HG03521 (cell line): ENCODE results near the gene CGREF1.
A peak's percentile ranks its signal among the peaks of the same experiment; 100 is the strongest.

Experiments used
- ATAC-seq: cut with Tn5 transposase; IDR thresholded peaks from one replicate; pipeline ENCODE4 v1.9.1; 2021; ENCODE audit warnings: mild to moderate bottlenecking, moderate library complexity; ENCODE audit not compliant: unreplicated experiment

CGREF1 gene

GRCh38 chr2:27089111-27089954 lies 29.6 kb downstream of the CGREF1 start:
- ATAC-seq: no peak

DNA sequence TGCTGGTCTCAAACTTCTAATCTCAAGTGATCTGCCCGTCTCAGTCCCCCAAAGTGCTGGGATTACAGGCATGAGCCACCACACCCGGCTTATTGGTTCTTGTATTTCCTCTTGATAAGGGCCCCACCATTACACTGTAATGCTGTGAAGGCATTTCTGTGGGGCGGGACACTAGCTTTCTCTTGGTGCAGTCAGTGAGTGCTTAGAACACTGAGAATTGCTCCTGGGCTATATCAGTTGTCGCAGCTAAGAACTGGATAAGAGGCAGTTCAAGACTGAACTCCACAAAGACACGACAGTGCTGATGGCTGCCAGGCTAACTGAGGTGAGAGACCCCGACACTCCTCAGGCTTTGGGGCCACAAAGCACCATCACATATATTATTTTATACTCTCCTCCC lies 30.3 kb downstream of the CGREF1 start:
- no peak for ATAC-seq

- no peak for ATAC-seq
These were observed 31.0 kb downstream of the CGREF1 start for GRCh38 chr2:27087823-27088410.

DNA sequence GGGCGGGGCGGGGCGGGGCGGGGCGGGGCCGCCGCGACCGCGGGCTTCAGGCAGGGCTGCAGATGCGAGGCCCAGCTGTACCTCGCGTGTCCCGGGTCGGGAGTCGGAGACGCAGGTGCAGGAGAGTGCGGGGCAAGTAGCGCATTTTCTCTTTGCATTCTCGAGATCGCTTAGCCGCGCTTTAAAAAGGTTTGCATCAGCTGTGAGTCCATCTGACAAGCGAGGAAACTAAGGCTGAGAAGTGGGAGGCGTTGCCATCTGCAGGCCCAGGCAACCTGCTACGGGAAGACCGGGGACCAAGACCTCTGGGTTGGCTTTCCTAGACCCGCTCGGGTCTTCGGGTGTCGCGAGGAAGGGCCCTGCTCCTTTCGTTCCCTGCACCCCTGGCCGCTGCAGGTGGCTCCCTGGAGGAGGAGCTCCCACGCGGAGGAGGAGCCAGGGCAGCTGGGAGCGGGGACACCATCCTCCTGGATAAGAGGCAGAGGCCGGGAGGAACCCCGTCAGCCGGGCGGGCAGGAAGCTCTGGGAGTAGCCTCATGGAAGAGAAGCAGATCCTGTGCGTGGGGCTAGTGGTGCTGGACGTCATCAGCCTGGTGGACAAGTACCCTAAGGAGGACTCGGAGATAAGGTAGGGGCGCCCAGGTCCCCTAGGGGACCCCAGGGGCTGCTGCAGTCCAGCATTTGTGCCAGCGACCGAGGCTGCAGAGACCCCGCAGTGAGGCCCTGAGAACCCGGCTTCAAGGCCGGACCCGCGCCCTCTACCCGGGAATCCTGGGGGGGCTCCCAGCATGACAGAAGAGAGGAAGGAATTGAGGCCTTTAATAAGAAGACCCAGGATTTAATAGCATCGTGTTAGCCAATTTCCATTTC lies 32.0 kb downstream of the CGREF1 start, which contains the start of gene KHK:
Gene KHK (plus strand): TSS at position 49 of the 870 bp plus-strand sequence. CDS start 488 bp downstream, at position 537.
- no peak for ATAC-seq

GRCh38 chr2:27086090-27086723 lies 32.7 kb downstream of the CGREF1 start:
- ATAC-seq: peak; percentile 78

DNA sequence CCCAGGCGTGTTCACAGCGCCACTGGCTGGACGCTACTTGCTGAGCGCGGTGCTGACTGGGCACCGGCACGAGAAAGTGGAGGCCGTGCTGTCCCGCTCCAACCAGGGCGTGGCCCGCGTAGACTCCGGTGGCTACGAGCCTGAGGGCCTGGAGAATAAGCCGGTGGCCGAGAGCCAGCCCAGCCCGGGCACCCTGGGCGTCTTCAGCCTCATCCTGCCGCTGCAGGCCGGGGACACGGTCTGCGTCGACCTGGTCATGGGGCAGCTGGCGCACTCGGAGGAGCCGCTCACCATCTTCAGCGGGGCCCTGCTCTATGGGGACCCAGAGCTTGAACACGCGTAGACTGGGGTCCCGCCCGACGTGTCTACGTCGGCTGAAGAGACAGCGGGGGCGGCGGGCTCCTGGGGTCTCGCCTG lies 33.2 kb downstream of the CGREF1 start:
- peak; percentile 1 for ATAC-seq

GRCh38 chr2:27085062-27085672 lies 33.8 kb downstream of the CGREF1 start:
- no peak for ATAC-seq

- no peak for ATAC-seq
These were observed 34.4 kb downstream of the CGREF1 start for GRCh38 chr2:27084297-27085061.

- ATAC-seq: no peak
These were observed 35.3 kb downstream of the CGREF1 start for GRCh38 chr2:27083410-27084296.

- no peak for ATAC-seq
These were observed 36.0 kb downstream of the CGREF1 start for GRCh38 chr2:27082773-27083409.

DNA sequence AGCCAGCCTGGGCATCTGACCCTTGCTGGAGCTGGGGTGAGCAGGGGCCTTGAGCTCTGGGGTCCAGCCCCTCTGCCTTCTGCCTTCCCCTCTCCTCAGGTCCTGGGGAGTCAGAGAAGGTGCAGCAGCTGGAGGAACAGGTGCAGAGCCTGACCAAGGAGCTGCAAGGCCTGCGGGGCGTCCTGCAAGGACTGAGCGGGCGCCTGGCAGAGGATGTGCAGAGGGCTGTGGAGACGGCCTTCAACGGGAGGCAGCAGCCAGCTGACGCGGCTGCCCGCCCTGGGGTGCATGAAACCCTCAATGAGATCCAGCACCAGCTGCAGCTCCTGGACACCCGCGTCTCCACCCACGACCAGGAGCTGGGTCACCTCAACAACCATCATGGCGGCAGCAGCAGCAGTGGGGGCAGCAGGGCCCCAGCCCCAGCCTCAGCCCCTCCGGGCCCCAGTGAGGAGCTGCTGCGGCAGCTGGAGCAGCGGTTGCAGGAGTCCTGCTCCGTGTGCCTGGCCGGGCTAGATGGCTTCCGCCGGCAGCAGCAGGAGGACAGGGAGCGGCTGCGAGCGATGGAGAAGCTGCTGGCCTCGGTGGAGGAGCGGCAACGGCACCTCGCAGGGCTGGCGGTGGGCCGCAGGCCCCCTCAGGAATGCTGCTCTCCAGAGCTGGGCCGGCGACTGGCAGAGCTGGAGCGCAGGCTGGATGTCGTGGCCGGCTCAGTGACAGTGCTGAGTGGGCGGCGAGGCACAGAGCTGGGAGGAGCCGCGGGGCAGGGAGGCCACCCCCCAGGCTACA lies 36.8 kb downstream of the CGREF1 start:
- ATAC-seq: no peak

DNA sequence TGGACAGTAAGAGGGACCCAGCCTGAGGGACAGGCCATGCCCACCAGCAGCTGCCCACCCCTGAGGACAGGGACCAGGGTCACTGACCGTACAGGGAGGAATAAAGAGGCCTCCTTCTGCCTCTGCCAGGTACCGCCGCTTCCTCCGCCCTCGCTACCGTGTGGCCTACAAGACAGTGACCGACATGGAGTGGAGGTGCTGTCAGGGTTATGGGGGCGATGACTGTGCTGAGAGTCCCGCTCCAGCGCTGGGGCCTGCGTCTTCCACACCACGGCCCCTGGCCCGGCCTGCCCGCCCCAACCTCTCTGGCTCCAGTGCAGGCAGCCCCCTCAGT lies 38.4 kb downstream of the CGREF1 start:
- no peak for ATAC-seq

- no peak for ATAC-seq
These were observed 38.8 kb downstream of the CGREF1 start for GRCh38 chr2:27080140-27080469.

DNA sequence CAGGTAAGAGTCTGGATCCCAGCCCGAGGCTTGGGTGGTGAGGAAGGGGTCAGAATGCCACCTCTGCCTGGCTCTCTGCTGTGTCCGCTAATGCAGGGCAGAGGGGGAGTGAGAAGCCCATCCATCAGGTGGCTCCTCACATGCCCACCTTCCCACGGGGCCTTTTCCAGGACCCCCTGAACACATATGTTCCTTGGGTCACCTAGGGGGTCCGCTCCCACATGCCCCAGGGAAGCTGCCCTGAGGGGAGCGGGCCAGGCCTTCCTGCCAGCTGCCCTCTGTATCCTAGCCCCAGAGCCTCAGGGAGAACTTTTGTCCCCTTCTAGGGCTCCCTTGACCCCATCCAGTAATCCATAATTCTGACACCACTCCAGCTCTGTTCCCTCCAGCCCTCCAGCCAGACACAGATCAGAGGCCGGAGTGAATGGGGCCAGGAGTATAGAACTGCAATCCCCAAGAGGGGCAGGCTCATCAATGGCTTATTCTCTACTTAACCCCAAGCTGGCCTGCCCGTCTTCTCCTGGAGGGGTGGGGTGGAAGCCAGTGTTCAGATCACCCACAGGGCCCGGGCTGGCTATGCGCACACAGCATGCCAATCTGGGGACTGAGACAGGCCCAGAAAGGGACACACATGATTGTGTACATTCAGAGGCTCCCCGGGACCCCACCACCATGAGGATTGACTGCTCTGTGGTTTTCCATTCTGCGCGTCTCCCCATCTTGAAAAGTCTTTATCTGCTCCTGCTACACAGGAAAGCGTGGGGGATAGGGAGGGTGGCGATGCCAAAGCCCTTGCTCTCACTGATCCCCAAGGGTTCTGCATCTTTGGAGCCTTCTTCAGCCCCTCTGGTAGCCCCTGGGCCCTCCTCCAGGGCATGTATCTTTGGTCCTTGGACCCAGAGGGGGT lies 39.4 kb downstream of the CGREF1 start:
- no peak for ATAC-seq

DNA sequence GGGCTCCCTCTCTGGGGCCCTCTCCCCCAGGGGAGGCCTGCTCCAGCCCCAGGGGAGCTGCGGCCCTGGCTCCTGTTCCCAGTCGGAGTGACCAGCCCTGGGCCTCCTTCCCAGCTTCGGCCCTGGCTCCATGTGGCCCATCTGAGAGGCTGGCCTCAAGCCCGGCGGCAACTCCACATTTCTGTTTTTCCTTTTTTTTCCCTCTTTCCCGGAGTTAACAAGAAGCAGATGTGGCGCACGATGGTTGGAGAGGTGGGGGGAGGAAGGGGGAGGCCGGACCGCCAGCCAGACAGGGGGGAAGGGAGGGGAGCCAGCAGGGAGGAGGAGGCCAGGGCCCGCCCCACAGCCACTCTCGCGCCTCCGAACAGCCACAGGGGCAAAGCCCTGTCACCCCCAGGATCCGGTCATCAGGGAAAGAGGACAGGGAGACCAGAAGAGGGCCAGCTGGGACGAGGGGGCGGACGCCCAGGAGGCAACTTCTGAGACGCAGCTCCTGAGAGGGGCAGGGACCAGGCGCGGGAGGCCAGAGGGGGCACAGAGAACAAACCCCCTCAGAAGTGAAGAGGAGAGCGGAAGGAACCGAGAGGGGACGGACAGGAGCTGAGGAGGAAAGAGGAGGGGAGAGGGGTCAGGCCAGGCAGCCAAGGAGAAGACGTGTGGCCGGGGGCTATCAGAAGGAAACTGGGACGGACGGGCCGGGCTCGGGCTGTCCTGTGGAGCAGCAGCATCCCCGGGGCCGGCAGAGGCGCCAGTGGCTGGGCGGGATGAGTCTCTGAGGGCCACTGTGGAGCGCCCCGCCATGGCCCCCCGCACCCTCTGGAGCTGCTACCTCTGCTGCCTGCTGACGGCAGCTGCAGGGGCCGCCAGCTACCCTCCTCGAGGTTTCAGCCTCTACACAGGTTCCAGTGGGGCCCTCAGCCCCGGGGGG lies 40.4 kb downstream of the CGREF1 start, which contains the start of gene EMILIN1:
Gene EMILIN1 (plus strand): TSS at position 349 of the 928 bp plus-strand sequence. CDS start 451 bp downstream, at position 800.
- no peak for ATAC-seq
